ENCODE results near the gene ZNF496.
"Not testable (repeated sequence)": the region's sequence is repeated elsewhere in the genome, so short reads cannot be mapped to it uniquely, and the experiment has no call there.

The ZNF496 gene

GRCh38 chr1:247291161-247291560, 40.5 kb downstream of the ZNF496 start:
- DNase-seq: no peak

- DNase-seq: no peak
These were observed 41.1 kb downstream of the ZNF496 start for GRCh38 chr1:247290576-247290975.

- not testable (repeated sequence) for DNase-seq
These were observed 42.3 kb downstream of the ZNF496 start for GRCh38 chr1:247289274-247289892.

GRCh38 chr1:247288341-247288740, 43.3 kb downstream of the ZNF496 start:
- DNase-seq: no peak

- no peak for DNase-seq
These were observed 44.2 kb downstream of the ZNF496 start for GRCh38 chr1:247287460-247287859.

- no peak for DNase-seq
These were observed 45.5 kb downstream of the ZNF496 start for GRCh38 chr1:247286134-247286670.

- no peak for DNase-seq
These were observed 50.6 kb downstream of the ZNF496 start for GRCh38 chr1:247281001-247281574.

GRCh38 chr1:247277191-247277590, 54.5 kb downstream of the ZNF496 start:
- no peak for DNase-seq

GRCh38 chr1:247274605-247275256, 56.9 kb downstream of the ZNF496 start:
- no peak for DNase-seq

GRCh38 chr1:247273013-247273412, 58.7 kb downstream of the ZNF496 start:
- DNase-seq: no peak

- no peak for DNase-seq
These were observed 61.7 kb downstream of the ZNF496 start for GRCh38 chr1:247270003-247270402.

GRCh38 chr1:247269133-247269532, 62.5 kb downstream of the ZNF496 start:
- no peak for DNase-seq

GRCh38 chr1:247268390-247269045, 63.1 kb downstream of the ZNF496 start:
- DNase-seq: no peak

- no peak for DNase-seq
These were observed 65.6 kb downstream of the ZNF496 start for GRCh38 chr1:247266053-247266452.

- DNase-seq: not testable (repeated sequence)
These were observed 75.9 kb downstream of the ZNF496 start, which contains the start of gene VN1R5 for GRCh38 chr1:247255772-247256171. Gene VN1R5 (plus strand): TSS chr1:247256072.

GRCh38 chr1:247247568-247247967, 84.1 kb downstream of the ZNF496 start:
- no peak for DNase-seq

Data from NCI-H1105 (cell line).